ENCODE data around the gene GCA.

GCA gene

GRCh38 chr2:162344617-162344950, 652 bp downstream of the GCA start:
- Histone ChIP-seq H3K4me3 (ENCODE audit: low read depth, low read length, poor library complexity, severe bottlenecking) (peak overlapping the region; percentile 86), H3K9ac (ENCODE audit: low read length) (peak overlapping the region; percentile 78), H3K4me2 (ENCODE audit: low read length) (peak overlapping the region; percentile 82)

GRCh38 chr2:162365392-162365791, 21.5 kb downstream of the GCA start:
- H3F3A ChIP-seq (ENCODE audit: insufficient read depth, low read length): no peaks in the 10 kb centered on the region
- H3K9ac ChIP-seq (ENCODE audit: low read length): no peak overlapping the region
- H3K4me3 ChIP-seq (ENCODE audit: low read depth, low read length, poor library complexity, severe bottlenecking): no peak overlapping the region
- H3K79me2 ChIP-seq (ENCODE audit: insufficient read depth, low read length): no peaks in the 10 kb centered on the region
- H2AFZ ChIP-seq (ENCODE audit: low read length): no peak overlapping the region
- no peak overlapping the region for H3K27ac ChIP-seq (ENCODE audit: low read depth, low read length, poor library complexity, severe bottlenecking)
- no peaks in the 10 kb centered on the region for H4K20me1 ChIP-seq (ENCODE audit: insufficient read depth, low read length)
- H3K27me3 ChIP-seq (ENCODE audit: insufficient read depth, low read length): no peaks in the 10 kb centered on the region
- H3K4me2 ChIP-seq (ENCODE audit: low read length): no peak overlapping the region
- no peaks in the 10 kb centered on the region for H3K4me1 ChIP-seq (ENCODE audit: insufficient read depth, low read length, severe bottlenecking)
- H3K9me2 ChIP-seq (ENCODE audit: low read depth, low read length): no peaks in the 10 kb centered on the region
- no peaks in the 10 kb centered on the region for H3K9me3 ChIP-seq (ENCODE audit: low read length)
- TF ChIP-seq EZH2 (IDR thresholded peaks at IDR 0.05; ENCODE audit: borderline replicate concordance, low read length) (no peak), CTCF (IDR thresholded peaks at IDR 0.05; ENCODE audit: low read length) (no peak)
- no peaks in the 10 kb centered on the region for H3K36me3 ChIP-seq (ENCODE audit: insufficient read depth, low read length)

More at GRCh38 chr2:162344617-162344950, 652 bp downstream of the GCA start:
- Histone ChIP-seq H3K9me3 (ENCODE audit: low read length) (no peaks in the 10 kb centered on the region), H3K79me2 (ENCODE audit: insufficient read depth, low read length) (no peaks in the 10 kb centered on the region; the same call in 1 of the 2 replicates), H3K27me3 (ENCODE audit: insufficient read depth, low read length) (no peaks in the 10 kb centered on the region), H3K36me3 (ENCODE audit: insufficient read depth, low read length) (no peaks in the 10 kb centered on the region), H3K9me2 (ENCODE audit: low read depth, low read length) (no peaks in the 10 kb centered on the region), H3F3A (ENCODE audit: insufficient read depth, low read length) (no peaks in the 10 kb centered on the region), H2AFZ (ENCODE audit: low read length) (0 out of 2 replicates have a peak overlapping the region, but pooled peaks have one; percentile 71), H3K4me1 (ENCODE audit: insufficient read depth, low read length, severe bottlenecking) (peaks cover 23% of the 10 kb centered on the region), H4K20me1 (ENCODE audit: insufficient read depth, low read length) (no peaks in the 10 kb centered on the region), H3K27ac (ENCODE audit: low read depth, low read length, poor library complexity, severe bottlenecking) (no peak overlapping the region)
- TF ChIP-seq EZH2 (IDR thresholded peaks at IDR 0.05; ENCODE audit: borderline replicate concordance, low read length): no peak
- no peak; the same call in 1 of the 2 replicates for TF ChIP-seq CTCF (IDR thresholded peaks at IDR 0.05; ENCODE audit: low read length)

- no peaks in the 10 kb centered on the region for H4K20me1 ChIP-seq (ENCODE audit: insufficient read depth, low read length)
- H3K4me3 ChIP-seq (ENCODE audit: low read depth, low read length, poor library complexity, severe bottlenecking): no peak overlapping the region
- no peaks in the 10 kb centered on the region for H3K4me1 ChIP-seq (ENCODE audit: insufficient read depth, low read length, severe bottlenecking)
- TF ChIP-seq EZH2 (IDR thresholded peaks at IDR 0.05; ENCODE audit: borderline replicate concordance, low read length) (no peak), CTCF (IDR thresholded peaks at IDR 0.05; ENCODE audit: low read length) (no peak)
- H3K27me3 ChIP-seq (ENCODE audit: insufficient read depth, low read length): no peaks in the 10 kb centered on the region
- H3K36me3 ChIP-seq (ENCODE audit: insufficient read depth, low read length): no peaks in the 10 kb centered on the region
- H3K9ac ChIP-seq (ENCODE audit: low read length): no peak overlapping the region
- no peak overlapping the region for H3K27ac ChIP-seq (ENCODE audit: low read depth, low read length, poor library complexity, severe bottlenecking)
- no peak overlapping the region for H3K4me2 ChIP-seq (ENCODE audit: low read length)
- H3K9me3 ChIP-seq (ENCODE audit: low read length): no peaks in the 10 kb centered on the region
- no peaks in the 10 kb centered on the region for H3K79me2 ChIP-seq (ENCODE audit: insufficient read depth, low read length)
- no peak overlapping the region for H2AFZ ChIP-seq (ENCODE audit: low read length)
- H3F3A ChIP-seq (ENCODE audit: insufficient read depth, low read length): no peaks in the 10 kb centered on the region
- H3K9me2 ChIP-seq (ENCODE audit: low read depth, low read length): no peaks in the 10 kb centered on the region
Observed at GRCh38 chr2:162368494-162368893, 24.6 kb downstream of the GCA start.
